Bronchial epithelial cell (primary cell): ENCODE results near the gene ZNF300. TPM values are rescaled to one million over a fixed set of nuclear protein-coding genes. Genes with fewer than 3 reads are reported as not detected.
A peak's percentile ranks its signal among the peaks of the same experiment; 100 is the strongest.

Experiments
- DNase-seq: peaks from one replicate; pipeline ENCODE4 v3.0.0-alpha.2; 2010; ENCODE audit warnings: low read depth
- FAIRE-seq: peaks from 2 replicates; lab custom pipeline; 2011; peaks lifted over from hg19 to GRCh38; lab: Jason Lieb, UNC
- H3K27me3 ChIP-seq: 2 replicates; pipeline ENCODE4 v1.5.1; 2011; ENCODE audit warnings: low read length; ENCODE audit not compliant: control insufficient read depth, insufficient read depth
- H3K36me3 ChIP-seq: 2 replicates; pipeline ENCODE4 v1.5.1; 2011; ENCODE audit warnings: low read length; ENCODE audit not compliant: control insufficient read depth, insufficient read depth
- H3K4me3 ChIP-seq: 2 replicates; pipeline ENCODE4 v1.5.1; 2011; ENCODE audit warnings: mild to moderate bottlenecking, low read depth, low read length, control low read depth
- total RNA-seq: library from RNA; depleted of rRNA; stranded (reverse); fragments of >200 nt; gene quantifications from 2 replicates; pipeline ENCODE4 v1.2.1, GENCODE V29; 2014
- TF ChIP-seq, protein P1 (sequence below): IDR thresholded peaks from 2 replicates; pipeline ENCODE4 v1.5.1; 2011; ENCODE audit warnings: mild to moderate bottlenecking, moderate library complexity, low read length, control low read depth, inconsistent platforms; ENCODE audit not compliant: insufficient read depth, severe bottlenecking

The ZNF300 gene
- total RNA-seq, result 3.1 and 4.7 TPM in 2 replicates

DNA sequence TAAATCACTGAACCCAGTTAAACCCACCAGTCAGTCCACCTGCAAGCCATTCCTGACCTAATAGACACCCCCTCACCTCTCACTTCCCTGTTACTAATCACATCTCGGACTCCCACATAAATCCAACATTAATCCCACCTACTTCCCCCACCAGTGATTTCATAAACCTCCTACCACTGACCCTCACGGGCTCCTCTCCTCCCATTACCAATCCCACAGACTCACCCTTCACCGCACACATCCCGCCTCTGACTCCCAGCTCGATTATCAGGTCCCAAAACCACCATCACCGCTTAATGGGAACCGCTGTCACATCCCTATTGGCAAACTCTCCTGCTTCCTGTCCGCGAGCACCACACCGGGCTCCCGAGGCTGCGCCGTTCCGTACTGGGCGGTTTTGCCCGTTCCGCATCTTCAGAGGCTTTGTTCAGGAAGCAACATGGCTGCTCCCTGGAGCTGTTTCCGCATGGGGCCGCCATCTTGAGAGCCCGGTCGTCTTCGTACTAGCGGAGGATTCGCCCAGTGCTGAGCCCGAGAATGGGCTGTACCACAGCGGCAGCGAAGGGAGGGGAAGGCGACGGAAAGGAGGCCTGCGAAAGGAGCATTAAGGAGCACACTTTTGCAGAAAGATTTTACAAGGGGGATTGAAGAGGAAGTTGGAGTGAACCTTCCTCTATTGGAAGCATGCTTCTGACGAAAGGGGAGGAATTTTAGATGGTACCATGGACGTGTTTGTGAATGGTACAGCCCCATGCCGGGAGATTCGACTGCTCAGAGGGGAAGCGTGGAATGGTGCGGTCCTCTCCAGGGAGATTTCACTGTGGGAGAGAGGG is at the start of gene ZNF300:
Gene ZNF300 (minus strand): TSS at position 502 of the 833 bp plus-strand sequence. CDS start 1,825 bp downstream, outside the sequence.
- TF ChIP-seq, protein P1, sequence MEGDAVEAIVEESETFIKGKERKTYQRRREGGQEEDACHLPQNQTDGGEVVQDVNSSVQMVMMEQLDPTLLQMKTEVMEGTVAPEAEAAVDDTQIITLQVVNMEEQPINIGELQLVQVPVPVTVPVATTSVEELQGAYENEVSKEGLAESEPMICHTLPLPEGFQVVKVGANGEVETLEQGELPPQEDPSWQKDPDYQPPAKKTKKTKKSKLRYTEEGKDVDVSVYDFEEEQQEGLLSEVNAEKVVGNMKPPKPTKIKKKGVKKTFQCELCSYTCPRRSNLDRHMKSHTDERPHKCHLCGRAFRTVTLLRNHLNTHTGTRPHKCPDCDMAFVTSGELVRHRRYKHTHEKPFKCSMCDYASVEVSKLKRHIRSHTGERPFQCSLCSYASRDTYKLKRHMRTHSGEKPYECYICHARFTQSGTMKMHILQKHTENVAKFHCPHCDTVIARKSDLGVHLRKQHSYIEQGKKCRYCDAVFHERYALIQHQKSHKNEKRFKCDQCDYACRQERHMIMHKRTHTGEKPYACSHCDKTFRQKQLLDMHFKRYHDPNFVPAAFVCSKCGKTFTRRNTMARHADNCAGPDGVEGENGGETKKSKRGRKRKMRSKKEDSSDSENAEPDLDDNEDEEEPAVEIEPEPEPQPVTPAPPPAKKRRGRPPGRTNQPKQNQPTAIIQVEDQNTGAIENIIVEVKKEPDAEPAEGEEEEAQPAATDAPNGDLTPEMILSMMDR, result no peak
- Histone ChIP-seq H3K27me3 (no peaks in the 10 kb centered on the region), H3K36me3 (no peaks in the 10 kb centered on the region), H3K4me3 (peak within 1 kb of the TSS; percentile 47)
- peak; percentile 86 for DNase-seq
- FAIRE-seq, result peak; percentile 32

DNA sequence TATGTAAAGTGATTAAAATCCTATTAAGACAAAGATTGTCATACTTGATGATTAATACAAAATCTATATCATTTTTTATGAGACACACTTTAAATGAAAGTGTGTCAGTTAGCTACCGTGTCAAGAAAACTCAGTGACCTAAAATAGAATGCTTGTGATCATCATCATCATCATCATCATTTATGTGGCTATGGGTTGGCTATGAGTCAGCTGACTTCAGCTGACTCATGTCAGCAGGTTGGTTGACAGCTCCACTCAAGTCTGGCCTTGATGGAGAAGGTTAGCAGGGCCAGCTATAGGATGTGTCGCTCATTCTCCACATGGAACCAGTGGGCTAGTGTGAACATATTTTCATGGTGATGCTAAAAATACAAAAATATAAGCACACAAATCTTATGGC is 43.8 kb upstream of the ZNF300 start:
- peak; percentile 4 for DNase-seq
- no peak overlapping the region for H3K4me3 ChIP-seq
- TF ChIP-seq, protein P1, result no peak
- FAIRE-seq, result no peak
- no peaks in the 10 kb centered on the region for H3K27me3 ChIP-seq
- H3K36me3 ChIP-seq, result no peaks in the 10 kb centered on the region

DNA sequence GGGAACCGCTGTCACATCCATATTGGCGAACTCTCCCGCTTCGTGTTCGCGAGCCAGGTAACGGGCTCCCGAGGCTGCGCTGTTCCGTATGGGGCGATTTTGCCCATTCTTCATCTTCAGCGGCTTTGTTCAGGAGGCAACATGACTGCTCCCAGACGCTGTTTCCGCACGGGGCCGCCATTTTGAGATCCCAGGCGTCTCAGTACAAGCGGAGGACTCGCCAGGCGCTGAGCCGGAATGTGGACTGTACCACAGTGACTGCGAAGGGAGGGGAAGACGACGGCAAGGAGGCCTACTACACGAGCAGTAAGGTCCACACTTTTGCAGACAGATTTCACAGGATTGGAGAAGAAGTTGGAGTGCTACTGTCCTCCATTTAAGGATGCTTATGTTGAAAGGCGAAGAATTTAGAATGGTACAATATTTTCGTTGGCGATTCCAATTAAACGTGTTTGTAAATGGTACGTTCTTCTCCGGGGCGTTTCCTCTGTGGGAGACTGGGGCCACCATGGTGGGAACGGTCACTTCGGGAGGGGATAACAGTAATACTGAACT is 41.6 kb upstream of the ZNF300 start:
- Histone ChIP-seq H3K36me3 (no peaks in the 10 kb centered on the region), H3K27me3 (no peaks in the 10 kb centered on the region), H3K4me3 (peak overlapping the region; percentile 21)
- FAIRE-seq (peak; percentile 43), DNase-seq (peak; percentile 52)
- TF ChIP-seq, protein P1, result no peak

DNA sequence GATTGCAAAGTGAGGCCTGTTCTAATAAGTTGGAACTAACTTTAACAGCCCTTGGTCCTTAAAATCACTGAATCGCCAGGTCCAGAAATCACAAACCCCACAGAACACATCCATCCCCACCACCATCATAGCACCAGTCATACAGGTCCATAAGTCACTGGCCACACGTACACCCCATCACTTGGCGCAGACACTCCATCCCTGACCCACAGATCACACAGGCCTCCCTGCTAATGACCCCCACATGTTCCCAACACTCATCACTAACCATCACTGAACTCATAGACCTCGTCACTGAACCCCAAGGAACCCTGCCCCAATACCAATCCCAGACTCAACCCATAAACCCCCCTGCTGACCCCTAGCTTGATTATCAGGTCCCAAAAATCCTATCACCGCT is 41.2 kb upstream of the ZNF300 start:
- FAIRE-seq (no peak), DNase-seq (no peak)
- TF ChIP-seq, protein P1, result no peak
- H3K4me3 ChIP-seq, result peak overlapping the region; percentile 21
- H3K27me3 ChIP-seq, result no peaks in the 10 kb centered on the region
- H3K36me3 ChIP-seq, result no peaks in the 10 kb centered on the region

DNA sequence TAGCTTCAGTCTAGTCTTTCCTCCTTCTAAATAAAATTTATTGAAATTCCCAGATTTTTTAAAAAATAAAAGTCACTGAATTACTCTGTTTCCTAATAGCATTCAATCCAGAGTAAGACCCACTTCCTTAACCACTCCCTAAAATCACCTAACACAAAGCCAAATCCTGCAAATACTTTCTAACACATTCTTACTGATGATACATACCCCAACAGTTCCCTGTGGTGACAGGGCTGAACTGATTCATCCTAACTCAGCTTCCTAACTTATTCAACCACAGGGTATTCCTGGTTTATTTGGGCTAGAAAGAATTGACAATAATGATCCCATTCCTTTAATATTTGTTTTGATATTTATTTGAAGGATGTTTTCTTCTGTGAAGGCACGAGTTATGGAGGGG is 40.7 kb upstream of the ZNF300 start:
- FAIRE-seq, result no peak
- H3K4me3 ChIP-seq, result no peak overlapping the region

More for the DNA sequence above, 40.7 kb upstream of the ZNF300 start:
- no peaks in the 10 kb centered on the region for H3K27me3 ChIP-seq
- peak; percentile 56 for DNase-seq
- H3K36me3 ChIP-seq, result no peaks in the 10 kb centered on the region
- TF ChIP-seq, protein P1, result no peak
